ENCODE data around the gene CDC16. TPM values are rescaled to one million over a fixed set of nuclear protein-coding genes. Genes with fewer than 3 reads are reported as not detected.

CDC16 gene
- total RNA-seq (10 to 100 TPM; 33.1 to 76.2 (median 44.2) TPM), polyA plus RNA-seq (10 to 100 TPM; 31.4 to 39.4 (median 33.6) TPM)

GRCh38 chr13:114234645-114235421 lies at the start of gene CDC16:
CDC16 (plus strand) TSS chr13:114234897; CDS start chr13:114235085, 188 bp downstream.
- Histone ChIP-seq H3K36me3 (peaks cover 0 to 32% (median 17%) of the 10 kb centered on the region in 4 donors), H3K27me3 (peaks cover 0 to 7% (median 0%) of the 10 kb centered on the region in 3 donors), H3K27ac (peak within 1 kb of the TSS; percentile 83 to 88 (median 86)), H3K4me3 (peak within 1 kb of the TSS; percentile 83 to 98 (median 91)), H3K9me3 (no peaks in the 10 kb centered on the region), H3K4me1 (peaks cover 0 to 16% (median 10%) of the 10 kb centered on the region in 4 donors)
- TF ChIP-seq EP300 (IDR thresholded peaks at IDR 0.05) (no peak), POLR2A (IDR thresholded peaks at IDR 0.05) (no peak), CTCF (IDR thresholded peaks at IDR 0.05) (peak in 1 of 4 experiments; percentile 10), POLR2AphosphoS5 (IDR thresholded peaks at IDR 0.05) (peak in 3 of 4 donors; percentile 35 to 61 (median 36))
- peak; percentile 96 for DNase-seq
- 1% methylated on average over 76 of the region's 76 CpGs for WGBS, 2 donors
- intact Hi-C loops (cut with DNase I) = no loop called here

GRCh38 chr13:114185182-114185971 lies 49.3 kb upstream of the CDC16 start:
- 92 to 94% methylated on average over 15 of the region's 15 CpGs for WGBS, 2 donors
- Histone ChIP-seq H3K9me3 (peaks cover 0 to 1% (median 0%) of the 10 kb centered on the region in 4 donors), H3K27ac (no peak overlapping the region), H3K27me3 (peaks cover 0 to 7% (median 0%) of the 10 kb centered on the region in 3 donors), H3K4me3 (no peak overlapping the region), H3K4me1 (no peaks in the 10 kb centered on the region), H3K36me3 (no peaks in the 10 kb centered on the region)
- DNase-seq = no peak
- TF ChIP-seq EP300 (IDR thresholded peaks at IDR 0.05) = no peak
- no peak for TF ChIP-seq POLR2A (IDR thresholded peaks at IDR 0.05)
- no peak for TF ChIP-seq CTCF (IDR thresholded peaks at IDR 0.05)
- TF ChIP-seq POLR2AphosphoS5 (IDR thresholded peaks at IDR 0.05) = no peak
- intact Hi-C loops (cut with DNase I) = no loop called here

- Histone ChIP-seq H3K4me3 (no peak overlapping the region), H3K36me3 (no peaks in the 10 kb centered on the region), H3K27ac (no peak overlapping the region), H3K27me3 (peaks cover 0 to 4% (median under 1%) of the 10 kb centered on the region in 3 donors), H3K9me3 (peaks cover 0 to 4% (median 0%) of the 10 kb centered on the region in 4 donors), H3K4me1 (no peaks in the 10 kb centered on the region)
- WGBS, 2 donors = 74 to 81% methylated on average over 5 of the region's 5 CpGs
- no peak for DNase-seq
- intact Hi-C loops (cut with DNase I) = no loop called here
- TF ChIP-seq POLR2AphosphoS5 (IDR thresholded peaks at IDR 0.05) (no peak), POLR2A (IDR thresholded peaks at IDR 0.05) (no peak), CTCF (IDR thresholded peaks at IDR 0.05) (no peak), EP300 (IDR thresholded peaks at IDR 0.05) (no peak)
Observed at GRCh38 chr13:114194853-114195252, 39.8 kb upstream of the CDC16 start.

GRCh38 chr13:114196629-114197028 lies 38.1 kb upstream of the CDC16 start:
- TF ChIP-seq CTCF (IDR thresholded peaks at IDR 0.05) (no peak), POLR2AphosphoS5 (IDR thresholded peaks at IDR 0.05) (no peak), POLR2A (IDR thresholded peaks at IDR 0.05) (no peak)
- no peak for DNase-seq
- Histone ChIP-seq H3K36me3 (no peaks in the 10 kb centered on the region), H3K27ac (no peak overlapping the region), H3K4me1 (no peaks in the 10 kb centered on the region), H3K4me3 (no peak overlapping the region), H3K27me3 (peaks cover 0 to 20% (median 12%) of the 10 kb centered on the region in 3 donors), H3K9me3 (peaks cover 0 to 3% (median 0%) of the 10 kb centered on the region in 4 donors)
- intact Hi-C loops (cut with DNase I) = no loop called here
- 75 to 81% methylated on average over 5 of the region's 5 CpGs for WGBS, 2 donors

Data from sigmoid colon (tissue), 7 donors.